ENCODE measurements around the gene WDR49. TPM values are rescaled to one million over a fixed set of nuclear protein-coding genes. Genes with fewer than 3 reads are reported as not detected.

Gene WDR49
- total RNA-seq, 1 donor from 2014 or later = 1.2 TPM

DNA sequence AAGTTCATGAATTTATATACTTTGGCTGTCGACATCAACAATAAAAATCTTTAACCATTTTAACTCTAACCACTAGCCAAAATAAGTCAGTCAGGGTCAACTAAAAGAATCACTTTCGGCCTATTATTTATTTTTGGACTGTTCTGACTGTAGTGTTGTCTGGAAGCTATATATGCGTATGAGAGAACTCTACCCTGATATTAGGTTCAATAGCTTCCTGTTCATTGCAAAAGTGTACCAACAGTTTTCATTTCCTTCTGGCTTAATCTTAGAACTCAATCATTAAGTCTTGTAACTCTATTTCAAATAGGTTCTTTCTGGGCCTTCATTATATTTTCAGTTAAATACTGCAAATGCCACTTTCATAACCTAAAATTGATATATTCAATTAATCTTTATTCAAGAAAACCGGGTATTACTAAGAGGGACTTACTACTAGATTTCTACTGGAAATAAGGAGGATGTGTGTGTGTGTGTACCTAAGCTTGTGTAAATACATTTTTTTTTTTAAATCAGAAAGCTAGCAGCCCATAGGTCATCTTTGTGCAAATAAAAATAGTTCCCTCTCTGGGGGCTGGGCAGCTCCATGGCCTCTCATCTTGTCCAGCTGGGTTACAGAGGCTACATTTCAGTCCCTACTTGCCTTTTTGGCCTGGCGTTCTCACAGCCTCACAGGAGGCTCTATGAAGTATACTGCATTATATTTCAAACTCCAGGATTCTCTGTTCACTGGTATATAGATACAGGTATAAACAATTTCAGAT, 185.7 kb downstream of the WDR49 start:
- no peak overlapping the region for H3K27ac Mint-ChIP-seq
- H3K4me1 Mint-ChIP-seq (ENCODE audit: unreplicated experiment) = no peaks in the 10 kb centered on the region
- TF ChIP-seq CTCF (conservative IDR thresholded peaks at IDR 0.05) = no peak

DNA sequence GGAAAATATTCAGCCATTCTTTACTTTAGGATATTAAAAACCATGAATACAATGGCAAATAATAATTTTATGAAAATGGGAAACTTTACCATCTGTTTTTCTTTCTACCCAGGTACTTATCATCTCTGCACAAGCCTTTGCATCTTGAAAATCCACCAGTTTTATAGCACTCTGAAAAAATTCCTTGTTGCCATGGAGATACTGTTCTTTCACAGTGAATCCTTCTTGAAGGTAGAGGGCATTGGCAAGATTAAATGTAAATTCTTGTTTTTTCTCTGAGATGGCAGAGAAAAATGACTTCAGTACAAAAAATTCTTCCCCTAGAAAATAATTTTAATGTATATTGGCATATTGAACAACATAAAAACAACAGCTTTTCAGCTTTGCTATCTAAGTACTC, 186.8 kb downstream of the WDR49 start:
- Mint-ChIP-seq H3K36me3 (no peaks in the 10 kb centered on the region), H3K4me1 (ENCODE audit: unreplicated experiment) (no peaks in the 10 kb centered on the region), H3K27me3 (no peaks in the 10 kb centered on the region), H3K4me3 (no peak overlapping the region), H3K27ac (no peak overlapping the region), H3K9me3 (no peaks in the 10 kb centered on the region)
- no peak for TF ChIP-seq CTCF (conservative IDR thresholded peaks at IDR 0.05)
- no peak for DNase-seq (ENCODE audit: extremely low spot score, unreplicated experiment)

More for the DNA sequence above, 185.7 kb downstream of the WDR49 start:
- H3K4me3 Mint-ChIP-seq = no peak overlapping the region
- H3K9me3 Mint-ChIP-seq = no peaks in the 10 kb centered on the region
- no peaks in the 10 kb centered on the region for H3K27me3 Mint-ChIP-seq
- H3K36me3 Mint-ChIP-seq = no peaks in the 10 kb centered on the region
- no peak for DNase-seq (ENCODE audit: extremely low spot score, unreplicated experiment)

GRCh38 chr3:167456157-167456799, 197.5 kb downstream of the WDR49 start:
- no peak for DNase-seq (ENCODE audit: extremely low spot score, unreplicated experiment)
- no peak overlapping the region for H3K27ac Mint-ChIP-seq
- H3K27me3 Mint-ChIP-seq = no peaks in the 10 kb centered on the region
- no peaks in the 10 kb centered on the region for H3K4me1 Mint-ChIP-seq (ENCODE audit: unreplicated experiment)
- no peak for TF ChIP-seq CTCF (conservative IDR thresholded peaks at IDR 0.05)
- no peaks in the 10 kb centered on the region for H3K9me3 Mint-ChIP-seq
- H3K4me3 Mint-ChIP-seq = no peak overlapping the region
- H3K36me3 Mint-ChIP-seq = no peaks in the 10 kb centered on the region

- no peaks in the 10 kb centered on the region for H3K27me3 Mint-ChIP-seq
- H3K9me3 Mint-ChIP-seq = no peaks in the 10 kb centered on the region
- TF ChIP-seq CTCF (conservative IDR thresholded peaks at IDR 0.05) = no peak
- no peaks in the 10 kb centered on the region for H3K4me1 Mint-ChIP-seq (ENCODE audit: unreplicated experiment)
- H3K36me3 Mint-ChIP-seq = no peaks in the 10 kb centered on the region
- H3K27ac Mint-ChIP-seq = no peak overlapping the region
- no peak overlapping the region for H3K4me3 Mint-ChIP-seq
- DNase-seq (ENCODE audit: extremely low spot score, unreplicated experiment) = no peak
Measured at GRCh38 chr3:167453815-167454214, 199.9 kb downstream of the WDR49 start.

- Mint-ChIP-seq H3K27ac (no peak overlapping the region), H3K9me3 (no peaks in the 10 kb centered on the region), H3K36me3 (no peaks in the 10 kb centered on the region), H3K4me1 (ENCODE audit: unreplicated experiment) (no peaks in the 10 kb centered on the region), H3K4me3 (no peak overlapping the region), H3K27me3 (no peaks in the 10 kb centered on the region)
- TF ChIP-seq CTCF (conservative IDR thresholded peaks at IDR 0.05) = no peak
- no peak for DNase-seq (ENCODE audit: extremely low spot score, unreplicated experiment)
Measured at GRCh38 chr3:167451282-167451681, 202.5 kb downstream of the WDR49 start.
